Fibroblast of gingiva (primary cell): Measurements from ENCODE around the gene CCDC102A.
"Not testable (repeated sequence)": the region's sequence is repeated elsewhere in the genome, so short reads cannot be mapped to it uniquely, and the experiment has no call there.

Source experiments
- DNase-seq: peaks from one replicate; pipeline ENCODE4 v3.0.0-alpha.2; 2011; ENCODE audit warnings: low read depth

Gene CCDC102A

GRCh38 chr16:57502048-57502775 is 34.2 kb downstream of the CCDC102A start:
- DNase-seq = no peak

- DNase-seq = no peak
These were observed 34.9 kb downstream of the CCDC102A start for GRCh38 chr16:57501492-57501891.

GRCh38 chr16:57500578-57501111 is 35.7 kb downstream of the CCDC102A start:
- DNase-seq = no peak

GRCh38 chr16:57499941-57500340 is 36.4 kb downstream of the CCDC102A start:
- DNase-seq = not testable (repeated sequence)

GRCh38 chr16:57498031-57498430 is 38.3 kb downstream of the CCDC102A start:
- DNase-seq = no peak

- no peak for DNase-seq
These were observed 39.2 kb downstream of the CCDC102A start for GRCh38 chr16:57497121-57497520.

- DNase-seq = no peak
These were observed 42.6 kb downstream of the CCDC102A start for GRCh38 chr16:57493767-57494166.

- DNase-seq = no peak
These were observed 47.1 kb downstream of the CCDC102A start for GRCh38 chr16:57489229-57489628.

GRCh38 chr16:57486858-57487834 is 49.2 kb downstream of the CCDC102A start:
- DNase-seq = no peak

GRCh38 chr16:57485916-57486857 is 50.2 kb downstream of the CCDC102A start, which contains the start of gene DOK4:
Gene DOK4 (minus strand): TSS chr16:57486493. CDS start chr16:57479507, 6,986 bp downstream.
- peak; percentile 54 for DNase-seq

GRCh38 chr16:57485091-57485915 is 51.1 kb downstream of the CCDC102A start:
- DNase-seq = no peak

GRCh38 chr16:57484515-57485005 is 51.8 kb downstream of the CCDC102A start:
- DNase-seq = no peak

- DNase-seq = no peak
These were observed 52.5 kb downstream of the CCDC102A start for GRCh38 chr16:57483725-57484514.

- DNase-seq = no peak
These were observed 53.4 kb downstream of the CCDC102A start for GRCh38 chr16:57482845-57483545.

- no peak for DNase-seq
These were observed 55.0 kb downstream of the CCDC102A start for GRCh38 chr16:57481421-57481820.

GRCh38 chr16:57480754-57481230 is 55.6 kb downstream of the CCDC102A start:
- no peak for DNase-seq

- DNase-seq = peak; percentile 58
These were observed 56.2 kb downstream of the CCDC102A start for GRCh38 chr16:57479976-57480753.
